C4-2B (cell line): ENCODE data around the gene TARBP2.

Experiments
- CTCF ChIP-seq: fragments of 450-650 bp; conservative IDR thresholded peaks from 2 replicates; pipeline ENCODE4 v1.5.1; 2017; ENCODE audit warnings: mild to moderate bottlenecking
- ZFX ChIP-seq: fragments of 450-650 bp; IDR thresholded peaks from 2 replicates; pipeline ENCODE4 v1.6.1; 2017

GRCh38 chr12:53510181-53510812, 9.2 kb downstream of the TARBP2 start:
- TF ChIP-seq CTCF (no peak), ZFX (no peak)
